H54 (cell line): ENCODE measurements around the gene PTTG1IP.

Experiments used
- DNase-seq: peaks from one replicate; pipeline ENCODE4 v3.0.0; 2011; ENCODE audit warnings: low spot score, mixed read lengths; ENCODE audit not compliant: insufficient read length
- FAIRE-seq: peaks from 3 replicates; lab custom pipeline; 2011; peaks lifted over from hg19 to GRCh38; lab: Jason Lieb, UNC
- POLR2A ChIP-seq: IDR thresholded peaks from 2 replicates; pipeline ENCODE4 v1.6.1; 2011; ENCODE audit warnings: low read depth, mild to moderate bottlenecking, low read length

PTTG1IP gene

GRCh38 chr21:44872649-44873355 is 688 bp downstream of the PTTG1IP start:
- DNase-seq: no peak
- no peak for TF ChIP-seq POLR2A
- FAIRE-seq: no peak

- DNase-seq (no peak), FAIRE-seq (no peak)
- TF ChIP-seq POLR2A: no peak
Measured at GRCh38 chr21:44872323-44872648, 1.2 kb downstream of the PTTG1IP start.

- DNase-seq: peak; percentile 90
- TF ChIP-seq POLR2A: no peak
- no peak for FAIRE-seq
Measured at GRCh38 chr21:44871576-44872269, 1.8 kb downstream of the PTTG1IP start.

- no peak for FAIRE-seq
- TF ChIP-seq POLR2A: no peak
Measured at GRCh38 chr21:44870748-44871495, 2.6 kb downstream of the PTTG1IP start.

GRCh38 chr21:44869781-44870747 is 3.4 kb downstream of the PTTG1IP start:
- peak; percentile 95 for DNase-seq
- no peak for FAIRE-seq
- TF ChIP-seq POLR2A: no peak

More at GRCh38 chr21:44870748-44871495, 2.6 kb downstream of the PTTG1IP start:
- no peak for DNase-seq

GRCh38 chr21:44868707-44869106 is 4.8 kb downstream of the PTTG1IP start:
- FAIRE-seq (no peak), DNase-seq (no peak)
- no peak for TF ChIP-seq POLR2A

- FAIRE-seq (no peak), DNase-seq (no peak)
- TF ChIP-seq POLR2A: no peak
Measured at GRCh38 chr21:44867999-44868700, 5.3 kb downstream of the PTTG1IP start.

GRCh38 chr21:44867464-44867863 is 6.0 kb downstream of the PTTG1IP start:
- DNase-seq: no peak
- TF ChIP-seq POLR2A: no peak
- FAIRE-seq: no peak

- DNase-seq (no peak), FAIRE-seq (no peak)
- TF ChIP-seq POLR2A: no peak
Measured at GRCh38 chr21:44866780-44867179, 6.7 kb downstream of the PTTG1IP start.

- FAIRE-seq (no peak), DNase-seq (no peak)
- no peak for TF ChIP-seq POLR2A
Measured at GRCh38 chr21:44865561-44866280, 7.8 kb downstream of the PTTG1IP start.

- FAIRE-seq (no peak), DNase-seq (no peak)
- TF ChIP-seq POLR2A: no peak
Measured at GRCh38 chr21:44862869-44863685, 10.4 kb downstream of the PTTG1IP start.
